Right lobe of liver (tissue), 4 donors: Measurements from ENCODE around the gene PLA2R1.

Experiments used
- POLR2A ChIP-seq: fragments of 450-650 bp; IDR thresholded peaks from one replicate; pipeline ENCODE4 v1.6.1; 2017; ENCODE audit warnings: antibody characterized with exemption, mild to moderate bottlenecking
- TF ChIP-seq, protein P1 (sequence below), 4 donors: fragments of 200-600 bp in 3 of 4; fragments of 450-650 bp in 1 of 4; IDR thresholded peaks; one replicate each; pipeline versions ENCODE4 v1.5.1 to v1.8.0; 2016 to 2022; ENCODE audit warnings: antibody characterized with exemption in 4 of 4, mild to moderate bottlenecking in 2 of 4
- donor health status: DM: no; HTN: no; CAD: no.
- donor health status: DM: no; HTN: no; CAD: no.
- donor health status: DM: no; HTN: yes; CAD: no.

DNA sequence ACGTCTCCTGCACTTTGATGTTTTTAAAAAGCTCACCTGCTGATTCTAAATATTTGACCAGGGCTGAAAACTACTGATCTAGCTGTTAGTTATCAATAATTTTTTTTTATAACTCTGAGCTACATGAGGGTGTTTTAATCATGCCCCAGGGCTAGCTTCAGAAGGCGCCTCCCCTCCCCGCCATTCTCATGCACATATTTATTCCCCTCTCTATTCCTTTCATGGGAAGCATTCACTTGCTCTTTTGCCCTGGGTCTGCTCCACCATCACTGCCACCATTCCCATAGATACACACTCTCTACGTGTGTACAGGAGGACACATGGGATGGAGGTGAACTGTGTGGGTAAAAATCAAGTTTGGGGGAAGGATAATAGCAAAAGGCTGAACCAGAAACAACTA lies 101.0 kb downstream of the PLA2R1 start:
- TF ChIP-seq POLR2A: no peak
- TF ChIP-seq, protein P1, sequence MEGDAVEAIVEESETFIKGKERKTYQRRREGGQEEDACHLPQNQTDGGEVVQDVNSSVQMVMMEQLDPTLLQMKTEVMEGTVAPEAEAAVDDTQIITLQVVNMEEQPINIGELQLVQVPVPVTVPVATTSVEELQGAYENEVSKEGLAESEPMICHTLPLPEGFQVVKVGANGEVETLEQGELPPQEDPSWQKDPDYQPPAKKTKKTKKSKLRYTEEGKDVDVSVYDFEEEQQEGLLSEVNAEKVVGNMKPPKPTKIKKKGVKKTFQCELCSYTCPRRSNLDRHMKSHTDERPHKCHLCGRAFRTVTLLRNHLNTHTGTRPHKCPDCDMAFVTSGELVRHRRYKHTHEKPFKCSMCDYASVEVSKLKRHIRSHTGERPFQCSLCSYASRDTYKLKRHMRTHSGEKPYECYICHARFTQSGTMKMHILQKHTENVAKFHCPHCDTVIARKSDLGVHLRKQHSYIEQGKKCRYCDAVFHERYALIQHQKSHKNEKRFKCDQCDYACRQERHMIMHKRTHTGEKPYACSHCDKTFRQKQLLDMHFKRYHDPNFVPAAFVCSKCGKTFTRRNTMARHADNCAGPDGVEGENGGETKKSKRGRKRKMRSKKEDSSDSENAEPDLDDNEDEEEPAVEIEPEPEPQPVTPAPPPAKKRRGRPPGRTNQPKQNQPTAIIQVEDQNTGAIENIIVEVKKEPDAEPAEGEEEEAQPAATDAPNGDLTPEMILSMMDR (IDR thresholded peaks at IDR 0.05): no peak
